ENCODE results near the gene C11orf91. TPM values are rescaled to one million over a fixed set of nuclear protein-coding genes. Genes with fewer than 3 reads are reported as not detected.
A peak's percentile ranks its signal among the peaks of the same experiment; 100 is the strongest.

Gene C11orf91
- total and polyA plus RNA-seq, 7 donors = 0.14 to 0.87 (median 0.51) TPM; not detected in 3

DNA sequence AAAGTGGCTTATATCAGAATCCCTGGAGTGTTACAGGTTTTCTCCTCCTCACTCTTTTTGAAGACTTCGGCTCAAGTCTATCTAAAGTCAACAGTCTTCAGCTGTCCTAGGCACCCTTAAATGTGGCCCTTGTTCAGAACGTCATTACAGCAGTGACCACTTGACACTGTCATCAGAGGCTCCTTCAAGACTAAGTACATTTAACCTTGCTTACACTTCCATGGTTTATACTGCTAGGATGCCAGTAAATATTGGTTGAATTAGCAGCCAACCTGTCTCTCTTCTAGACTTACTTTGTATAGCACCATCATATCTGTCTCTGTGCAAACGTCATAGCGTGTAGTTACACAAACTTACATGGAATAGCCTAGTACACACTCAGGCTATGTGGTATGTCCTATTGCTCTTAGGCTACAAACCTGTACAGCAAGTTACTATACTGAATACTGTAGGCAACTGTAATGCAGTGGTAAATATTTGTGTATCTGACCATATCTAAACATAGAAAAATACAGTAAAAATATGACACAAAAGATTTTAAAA lies 13.3 kb upstream of the C11orf91 start:
- Histone ChIP-seq H3K4me1 (peaks cover 37% of the 10 kb centered on the region), H3K27ac (no peak overlapping the region), H3K4me3 (no peak overlapping the region), H3K36me3 (ENCODE audit: insufficient read depth in 1 of 2, low read depth in 1 of 2) (peaks cover 43 to 98% of the 10 kb centered on the region in 2 donors), H3K9me3 (no peaks in the 10 kb centered on the region), H3K27me3 (ENCODE audit: insufficient read depth in 3 of 3, low read length in 2 of 3) (no peaks in the 10 kb centered on the region)
- TF ChIP-seq, protein P1, sequence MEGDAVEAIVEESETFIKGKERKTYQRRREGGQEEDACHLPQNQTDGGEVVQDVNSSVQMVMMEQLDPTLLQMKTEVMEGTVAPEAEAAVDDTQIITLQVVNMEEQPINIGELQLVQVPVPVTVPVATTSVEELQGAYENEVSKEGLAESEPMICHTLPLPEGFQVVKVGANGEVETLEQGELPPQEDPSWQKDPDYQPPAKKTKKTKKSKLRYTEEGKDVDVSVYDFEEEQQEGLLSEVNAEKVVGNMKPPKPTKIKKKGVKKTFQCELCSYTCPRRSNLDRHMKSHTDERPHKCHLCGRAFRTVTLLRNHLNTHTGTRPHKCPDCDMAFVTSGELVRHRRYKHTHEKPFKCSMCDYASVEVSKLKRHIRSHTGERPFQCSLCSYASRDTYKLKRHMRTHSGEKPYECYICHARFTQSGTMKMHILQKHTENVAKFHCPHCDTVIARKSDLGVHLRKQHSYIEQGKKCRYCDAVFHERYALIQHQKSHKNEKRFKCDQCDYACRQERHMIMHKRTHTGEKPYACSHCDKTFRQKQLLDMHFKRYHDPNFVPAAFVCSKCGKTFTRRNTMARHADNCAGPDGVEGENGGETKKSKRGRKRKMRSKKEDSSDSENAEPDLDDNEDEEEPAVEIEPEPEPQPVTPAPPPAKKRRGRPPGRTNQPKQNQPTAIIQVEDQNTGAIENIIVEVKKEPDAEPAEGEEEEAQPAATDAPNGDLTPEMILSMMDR (IDR thresholded peaks at IDR 0.05) = no peak
- WGBS, 3 donors = 70 to 83% (median 76%) methylated on average over 4 of the region's 4 CpGs
- ATAC-seq (no peak), DNase-seq (no peak)
- intact Hi-C loops (cut with DNase I) = loop anchor here in 1 of 2 donors (5.0 kb wide), 1 partner anchor 33 kb away; no protein-coding TSS in a partner anchor

GRCh38 chr11:33713151-33713855 lies 12.7 kb upstream of the C11orf91 start:
- Histone ChIP-seq H3K27ac (peak overlapping the region; percentile 39), H3K9me3 (no peaks in the 10 kb centered on the region), H3K4me1 (peaks cover 37% of the 10 kb centered on the region), H3K4me3 (no peak overlapping the region), H3K27me3 (ENCODE audit: insufficient read depth in 3 of 3, low read length in 2 of 3) (no peaks in the 10 kb centered on the region), H3K36me3 (ENCODE audit: insufficient read depth in 1 of 2, low read depth in 1 of 2) (peaks cover 43 to 98% of the 10 kb centered on the region in 2 donors)
- 85 to 94% (median 90%) methylated on average over 5 of the region's 5 CpGs for WGBS, 3 donors
- ATAC-seq (no peak), DNase-seq (no peak)
- intact Hi-C loops (cut with DNase I) = loop anchor here in 1 of 2 donors (5.0 kb wide), 1 partner anchor 34 kb away; no protein-coding TSS in a partner anchor
- TF ChIP-seq, protein P1 (IDR thresholded peaks at IDR 0.05) = no peak

DNA sequence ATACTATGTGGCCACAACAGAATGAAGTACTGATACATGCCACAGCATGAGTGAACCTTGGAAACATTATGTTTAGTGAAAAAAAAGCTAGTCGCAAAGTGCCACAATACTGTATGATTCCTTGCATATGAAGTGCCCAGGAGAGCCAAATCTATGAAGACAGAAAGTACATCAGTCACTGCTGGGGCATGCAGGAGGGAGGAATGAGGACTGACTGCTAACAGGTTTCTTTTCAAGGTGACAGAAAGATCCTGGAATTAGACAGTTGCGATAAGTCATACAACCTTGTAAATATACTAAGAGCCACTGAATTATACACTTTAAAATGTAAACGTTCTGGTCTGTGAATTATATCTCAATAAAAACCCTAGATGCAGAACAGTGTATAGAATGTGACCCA lies 11.8 kb upstream of the C11orf91 start:
- Histone ChIP-seq H3K36me3 (ENCODE audit: insufficient read depth in 1 of 2, low read depth in 1 of 2) (peaks cover 41 to 95% of the 10 kb centered on the region in 2 donors), H3K27me3 (ENCODE audit: insufficient read depth in 3 of 3, low read length in 2 of 3) (no peaks in the 10 kb centered on the region), H3K27ac (no peak overlapping the region), H3K4me3 (no peak overlapping the region), H3K9me3 (no peaks in the 10 kb centered on the region), H3K4me1 (peaks cover 37% of the 10 kb centered on the region)
- ATAC-seq = no peak
- DNase-seq = no peak
- intact Hi-C loops (cut with DNase I) = loop anchor here in 1 of 2 donors (5.0 kb wide), 1 partner anchor 35 kb away; no protein-coding TSS in a partner anchor
- 80 to 83% (median 81%) methylated on average over 3 of the region's 3 CpGs for WGBS, 3 donors
- TF ChIP-seq, protein P1 (IDR thresholded peaks at IDR 0.05) = no peak

DNA sequence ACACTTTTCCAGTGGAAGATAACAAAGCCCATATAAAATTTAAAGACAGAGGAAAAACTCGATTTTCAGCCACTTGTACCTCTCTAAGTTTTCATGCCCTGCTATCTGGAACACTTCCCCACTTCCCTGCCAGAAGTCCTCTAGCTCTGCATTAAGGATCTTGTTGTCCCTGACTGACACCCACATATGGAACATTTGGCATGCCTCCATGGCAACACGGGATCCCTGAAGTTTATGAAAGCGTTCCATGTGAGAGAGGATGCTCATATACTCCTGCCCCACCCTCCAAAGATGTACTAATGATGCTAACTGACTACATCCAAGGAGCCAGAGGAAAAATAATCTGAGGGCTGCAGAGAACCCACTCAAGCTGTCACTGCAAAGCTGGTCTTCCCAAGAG lies 8.8 kb upstream of the C11orf91 start:
- peaks cover 52% of the 10 kb centered on the region for H3K4me1 ChIP-seq
- DNase-seq = no peak
- peak overlapping the region; percentile 68 for H3K27ac ChIP-seq
- H3K27me3 ChIP-seq (ENCODE audit: insufficient read depth in 3 of 3, low read length in 2 of 3) = no peaks in the 10 kb centered on the region
- intact Hi-C loops (cut with DNase I) = no loop called here
- peaks cover 33 to 84% of the 10 kb centered on the region in 2 donors for H3K36me3 ChIP-seq (ENCODE audit: insufficient read depth in 1 of 2, low read depth in 1 of 2)
- ATAC-seq = peak in 1 of 4 donors; percentile 27
- 9 to 20% (median 15%) methylated on average over 3 of the region's 3 CpGs for WGBS, 3 donors
- TF ChIP-seq, protein P1 (IDR thresholded peaks at IDR 0.05) = no peak
- H3K9me3 ChIP-seq = no peaks in the 10 kb centered on the region
- no peak overlapping the region for H3K4me3 ChIP-seq

All from psoas muscle (tissue), 8 donors.